GOT3 (cell line): ENCODE results near the gene AFG1L.
"Not testable (repeated sequence)": the region's sequence is repeated elsewhere in the genome, so short reads cannot be mapped to it uniquely, and the experiment has no call there.

Source experiments
- DNase-seq: peaks from one replicate; lab custom pipeline; 2025; ENCODE audit warnings: mixed read lengths; lab: John Stamatoyannopoulos, UW

The AFG1L gene

GRCh38 chr6:108294727-108295625, at the start of gene AFG1L:
TSS of gene AFG1L (plus strand) at chr6:108295054. CDS start at chr6:108295080, 26 bp downstream.
- peak; percentile 70 for DNase-seq

- DNase-seq = not testable (repeated sequence)
These were observed 49.8 kb upstream of the AFG1L start for GRCh38 chr6:108245095-108245494.

GRCh38 chr6:108247965-108248536, 46.8 kb upstream of the AFG1L start:
- DNase-seq = no peak

- DNase-seq = no peak
These were observed 44.5 kb upstream of the AFG1L start for GRCh38 chr6:108250240-108250866.

GRCh38 chr6:108251252-108251651, 43.6 kb upstream of the AFG1L start:
- no peak for DNase-seq

- DNase-seq = no peak
These were observed 42.8 kb upstream of the AFG1L start for GRCh38 chr6:108252055-108252454.

GRCh38 chr6:108253241-108253640, 41.6 kb upstream of the AFG1L start:
- no peak for DNase-seq

GRCh38 chr6:108254433-108255410, 40.1 kb upstream of the AFG1L start:
- DNase-seq = no peak

GRCh38 chr6:108260126-108260808, 34.6 kb upstream of the AFG1L start:
- DNase-seq = no peak

GRCh38 chr6:108260809-108261569, 33.9 kb upstream of the AFG1L start, which contains the start of gene SNX3:
TSS of gene SNX3 (minus strand) at chr6:108261040. CDS start at chr6:108260921, 119 bp downstream.
- peak; percentile 83 for DNase-seq

GRCh38 chr6:108263371-108263770, 31.5 kb upstream of the AFG1L start:
- DNase-seq = no peak

GRCh38 chr6:108268845-108269244, 26.0 kb upstream of the AFG1L start:
- no peak for DNase-seq

- DNase-seq = not testable (repeated sequence)
These were observed 24.9 kb upstream of the AFG1L start for GRCh38 chr6:108269955-108270354.

- no peak for DNase-seq
These were observed 20.3 kb upstream of the AFG1L start for GRCh38 chr6:108274546-108274945.

GRCh38 chr6:108275976-108276375, 18.9 kb upstream of the AFG1L start:
- no peak for DNase-seq

- DNase-seq = no peak
These were observed 17.6 kb upstream of the AFG1L start for GRCh38 chr6:108277295-108277694.

- no peak for DNase-seq
These were observed 17.0 kb upstream of the AFG1L start for GRCh38 chr6:108277831-108278230.

GRCh38 chr6:108285381-108285780, 9.5 kb upstream of the AFG1L start:
- DNase-seq = no peak

- no peak for DNase-seq
These were observed 8.5 kb upstream of the AFG1L start for GRCh38 chr6:108286366-108286765.

GRCh38 chr6:108287373-108287772, 7.5 kb upstream of the AFG1L start:
- no peak for DNase-seq
